D721Med (cell line): ENCODE measurements around the gene WDR45B.

ENCODE experiments used
- DNase-seq: peaks from one replicate; pipeline ENCODE4 v3.0.0; 2011; ENCODE audit warnings: low spot score; ENCODE audit not compliant: insufficient read length
- FAIRE-seq: peaks from 2 replicates; lab custom pipeline; 2011; peaks lifted over from hg19 to GRCh38; lab: Jason Lieb, UNC
- TF ChIP-seq, protein P1 (sequence below): IDR thresholded peaks from 2 replicates; pipeline ENCODE4 v1.5.1; 2012; ENCODE audit warnings: mild to moderate bottlenecking, control low read depth; ENCODE audit not compliant: insufficient read depth; ENCODE audit errors: missing control alignments

The WDR45B gene

DNA sequence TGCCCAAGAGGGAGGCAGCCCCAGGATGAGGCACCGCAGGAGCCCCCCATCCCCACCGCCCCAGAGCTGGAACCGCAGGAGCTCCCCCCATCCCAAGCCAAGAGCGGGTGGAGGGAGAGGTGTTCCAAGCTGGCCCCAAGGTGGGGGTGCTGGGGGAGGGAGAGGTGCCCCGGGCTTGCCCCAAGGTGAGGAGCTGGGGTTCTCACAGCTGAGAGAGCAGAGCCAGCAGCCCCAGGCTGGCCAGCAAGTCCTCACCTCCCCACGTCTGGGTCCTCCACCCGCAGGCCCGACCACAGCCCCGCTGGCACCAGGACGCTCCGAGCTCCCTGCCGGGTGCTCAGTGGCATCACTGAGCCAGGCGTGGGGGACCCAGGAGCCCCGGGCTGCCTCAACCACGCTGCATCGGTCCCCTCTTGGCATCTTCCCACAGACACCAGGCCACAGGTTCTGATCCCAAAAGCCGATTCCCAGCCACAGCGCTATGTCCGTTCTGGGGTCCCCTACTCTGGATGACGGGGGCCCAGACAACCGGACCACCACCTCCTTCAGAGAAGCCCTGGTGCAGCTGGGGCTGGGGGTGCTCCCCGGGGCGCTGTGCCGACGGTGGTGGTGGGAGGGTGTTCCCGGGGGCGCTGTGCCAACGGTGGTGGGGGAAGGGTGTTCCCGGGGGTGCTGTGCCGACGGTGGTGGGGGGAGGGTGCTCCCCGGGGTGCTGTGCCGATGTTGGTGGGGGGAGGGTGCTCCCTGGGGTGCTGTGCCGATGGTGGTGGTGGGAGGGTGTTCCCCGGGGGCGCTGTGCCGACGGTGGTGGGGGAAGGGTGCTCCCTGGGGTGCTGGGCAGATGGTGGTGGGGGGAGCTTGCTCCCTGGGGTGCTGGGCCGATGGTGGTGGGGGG, 15.4 kb upstream of the WDR45B start:
- TF ChIP-seq, protein P1, sequence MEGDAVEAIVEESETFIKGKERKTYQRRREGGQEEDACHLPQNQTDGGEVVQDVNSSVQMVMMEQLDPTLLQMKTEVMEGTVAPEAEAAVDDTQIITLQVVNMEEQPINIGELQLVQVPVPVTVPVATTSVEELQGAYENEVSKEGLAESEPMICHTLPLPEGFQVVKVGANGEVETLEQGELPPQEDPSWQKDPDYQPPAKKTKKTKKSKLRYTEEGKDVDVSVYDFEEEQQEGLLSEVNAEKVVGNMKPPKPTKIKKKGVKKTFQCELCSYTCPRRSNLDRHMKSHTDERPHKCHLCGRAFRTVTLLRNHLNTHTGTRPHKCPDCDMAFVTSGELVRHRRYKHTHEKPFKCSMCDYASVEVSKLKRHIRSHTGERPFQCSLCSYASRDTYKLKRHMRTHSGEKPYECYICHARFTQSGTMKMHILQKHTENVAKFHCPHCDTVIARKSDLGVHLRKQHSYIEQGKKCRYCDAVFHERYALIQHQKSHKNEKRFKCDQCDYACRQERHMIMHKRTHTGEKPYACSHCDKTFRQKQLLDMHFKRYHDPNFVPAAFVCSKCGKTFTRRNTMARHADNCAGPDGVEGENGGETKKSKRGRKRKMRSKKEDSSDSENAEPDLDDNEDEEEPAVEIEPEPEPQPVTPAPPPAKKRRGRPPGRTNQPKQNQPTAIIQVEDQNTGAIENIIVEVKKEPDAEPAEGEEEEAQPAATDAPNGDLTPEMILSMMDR, result no peak
- FAIRE-seq (no peak), DNase-seq (no peak)

GRCh38 chr17:82662711-82663261, 14.5 kb upstream of the WDR45B start:
- no peak for FAIRE-seq
- TF ChIP-seq, protein P1, result no peak

GRCh38 chr17:82661717-82662683, 13.8 kb upstream of the WDR45B start:
- FAIRE-seq (no peak), DNase-seq (no peak)
- TF ChIP-seq, protein P1, result no peak

More at GRCh38 chr17:82662711-82663261, 14.5 kb upstream of the WDR45B start:
- no peak for DNase-seq

DNA sequence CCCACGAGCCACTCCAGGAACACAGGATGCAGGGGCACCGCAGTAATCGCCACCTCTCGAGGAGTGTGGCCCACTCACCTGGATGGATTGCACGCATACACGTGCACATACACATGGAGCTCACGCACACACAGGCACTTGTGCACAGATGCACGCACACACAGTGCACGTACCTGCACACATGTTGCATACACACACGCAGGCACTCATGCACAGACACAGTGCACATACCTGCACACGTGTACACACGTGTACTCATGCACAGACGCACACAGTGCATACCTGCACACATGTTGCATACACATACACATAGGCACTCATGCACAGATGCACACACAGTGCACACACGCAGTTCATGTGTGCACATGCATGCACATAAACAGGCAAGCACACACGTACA, 11.6 kb upstream of the WDR45B start:
- FAIRE-seq (no peak), DNase-seq (no peak)
- TF ChIP-seq, protein P1, result no peak

GRCh38 chr17:82658796-82659452, 10.7 kb upstream of the WDR45B start:
- TF ChIP-seq, protein P1, result no peak
- FAIRE-seq (no peak), DNase-seq (no peak)

DNA sequence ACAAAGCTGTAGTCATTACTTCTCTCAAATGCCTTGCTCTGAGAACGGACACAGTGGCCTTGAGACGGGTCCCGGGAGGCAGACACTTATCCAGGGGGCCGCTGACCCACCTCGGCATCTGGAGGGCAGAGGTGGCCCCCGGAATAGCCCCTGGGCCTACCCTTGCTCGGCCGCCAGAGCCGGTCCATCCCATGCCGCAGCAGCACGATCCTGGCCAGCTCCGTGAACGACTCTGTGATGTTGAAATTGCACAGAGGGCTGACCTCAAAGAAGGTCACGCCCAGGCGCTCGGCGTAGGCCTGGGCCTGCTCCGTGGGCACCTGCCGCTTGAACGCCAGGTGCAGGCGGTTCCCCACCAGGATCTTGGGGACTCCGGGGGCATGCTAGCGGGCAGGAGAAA, 10.1 kb upstream of the WDR45B start:
- TF ChIP-seq, protein P1, result no peak
- FAIRE-seq (no peak), DNase-seq (no peak)
